ENCODE measurements around the gene OST4. TPM values are rescaled to one million over a fixed set of nuclear protein-coding genes. Genes with fewer than 3 reads are reported as not detected.

The OST4 gene
- polyA plus RNA-seq, 2 of the 4 experiments (the other 2 are of a cell fraction) = 392 to 880 TPM

DNA sequence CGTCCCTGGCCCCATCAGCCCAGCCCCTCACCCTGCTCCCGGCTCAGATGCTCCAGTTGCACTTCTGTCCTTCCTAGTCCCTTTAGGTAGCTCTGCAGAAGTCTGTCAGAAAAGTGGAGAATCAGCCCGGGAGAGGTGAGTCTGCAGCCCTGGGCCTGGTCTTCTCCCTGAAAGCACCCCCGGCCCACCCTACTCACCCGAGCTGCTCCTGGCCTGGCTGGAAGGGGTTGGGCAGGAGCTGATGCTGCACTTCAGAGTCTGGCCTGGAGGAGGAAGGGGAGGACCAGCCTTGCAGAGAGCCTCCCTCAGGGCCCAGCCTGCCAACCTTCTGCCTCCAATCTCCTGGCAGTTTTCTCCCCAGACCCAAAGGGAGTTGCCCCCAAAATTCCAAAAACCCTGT is 30.9 kb upstream of the OST4 start (continued):
- no peak for TF ChIP-seq SMC3 (IDR thresholded peaks at IDR 0.05)

DNA sequence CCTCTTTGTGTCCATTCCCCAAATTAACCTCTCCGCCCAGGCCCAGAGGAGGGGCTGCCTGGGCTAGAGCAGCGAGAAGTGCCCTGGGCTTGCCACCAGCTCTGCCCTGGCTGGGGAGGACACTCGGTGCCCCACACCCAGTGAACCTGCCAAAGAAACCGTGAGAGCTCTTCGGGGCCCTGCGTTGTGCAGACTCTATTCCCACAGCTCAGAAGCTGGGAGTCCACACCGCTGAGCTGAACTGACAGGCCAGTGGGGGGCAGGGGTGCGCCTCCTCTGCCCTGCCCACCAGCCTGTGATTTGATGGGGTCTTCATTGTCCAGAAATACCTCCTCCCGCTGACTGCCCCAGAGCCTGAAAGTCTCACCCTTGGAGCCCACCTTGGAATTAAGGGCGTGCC is 28.6 kb upstream of the OST4 start:
- DNase-seq (ENCODE audit: low read depth in 1 of 2, low spot score in 1 of 2) (no peak), FAIRE-seq (no peak), ATAC-seq (no peak)
- no peaks in the 10 kb centered on the region for H3K9me3 ChIP-seq
- 79% methylated on average over 10 of the region's 10 CpGs for WGBS (ENCODE audit: missing lambda C conversion rate)
- no peak overlapping the region for H3K4me2 ChIP-seq
- H3K4me1 ChIP-seq = peaks cover 6% of the 10 kb centered on the region; the same call in 2 of the 3 replicates
- H3K4me3 ChIP-seq = no peak overlapping the region
- no peak for TF ChIP-seq FOSL2 (IDR thresholded peaks at IDR 0.05)
- TF ChIP-seq FOSL2 (CRISPR knock-in tag; IDR thresholded peaks at IDR 0.05) = no peak
- TF ChIP-seq, protein P1, sequence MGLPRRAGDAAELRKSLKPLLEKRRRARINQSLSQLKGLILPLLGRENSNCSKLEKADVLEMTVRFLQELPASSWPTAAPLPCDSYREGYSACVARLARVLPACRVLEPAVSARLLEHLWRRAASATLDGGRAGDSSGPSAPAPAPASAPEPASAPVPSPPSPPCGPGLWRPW (IDR thresholded peaks at IDR 0.05) = no peak
- TF ChIP-seq FOXS1 (CRISPR knock-in tag; IDR thresholded peaks at IDR 0.05) = no peak
- TF ChIP-seq ESRRA (IDR thresholded peaks at IDR 0.05; ENCODE audit: borderline replicate concordance, low read length) = no peak
- TF ChIP-seq CBX2 (IDR thresholded peaks at IDR 0.05; ENCODE audit: borderline replicate concordance, low read depth) = no peak
- no peak for TF ChIP-seq ZSCAN20 (CRISPR knock-in tag; IDR thresholded peaks at IDR 0.05)
- TF ChIP-seq NR3C1 (IDR thresholded peaks at IDR 0.05) = no peak
- H3K27ac ChIP-seq = no peak overlapping the region
- POLR2A ChIA-PET = interaction anchor here (1.0 kb wide), 1 partner anchor 15 kb away, joined by 4 read pairs; no protein-coding TSS in a partner anchor
- CTCF ChIA-PET = interaction anchor here (1.0 to 12.0 kb wide), 24 partner anchors 8 to 272 kb away, joined by 3 to 197 read pairs (median 6); partner anchors contain the start of genes EMILIN1, KHK, SLC30A3 and TRIM54

DNA sequence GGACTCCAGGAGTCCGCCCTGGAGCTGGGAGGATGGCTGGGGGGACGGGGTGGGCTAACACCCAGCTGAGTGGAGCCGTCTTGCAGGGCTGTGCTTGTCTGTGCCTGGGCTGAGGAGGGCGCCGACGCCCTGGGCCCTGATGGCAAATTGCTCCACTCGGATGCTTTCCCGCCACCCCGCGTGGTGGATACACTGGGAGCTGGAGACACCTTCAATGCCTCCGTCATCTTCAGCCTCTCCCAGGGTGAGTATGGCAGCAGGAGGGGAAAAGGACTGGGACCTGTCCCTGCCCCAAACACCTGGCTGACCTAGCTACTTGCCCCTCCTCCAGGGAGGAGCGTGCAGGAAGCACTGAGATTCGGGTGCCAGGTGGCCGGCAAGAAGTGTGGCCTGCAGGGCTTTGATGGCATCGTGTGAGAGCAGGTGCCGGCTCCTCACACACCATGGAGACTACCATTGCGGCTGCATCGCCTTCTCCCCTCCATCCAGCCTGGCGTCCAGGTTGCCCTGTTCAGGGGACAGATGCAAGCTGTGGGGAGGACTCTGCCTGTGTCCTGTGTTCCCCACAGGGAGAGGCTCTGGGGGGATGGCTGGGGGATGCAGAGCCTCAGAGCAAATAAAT is 28.0 kb upstream of the OST4 start:
- ChIA-PET CTCF (interaction anchor here (0.8 to 12.0 kb wide), 34 partner anchors 9 to 271 kb away, joined by 3 to 197 read pairs (median 4); partner anchors contain the start of genes EMILIN1, KHK, SLC30A3 and TRIM54), POLR2A (interaction anchor here (1.0 kb wide), 2 partner anchors 14 to 92 kb away, joined by 3 to 4 read pairs; no protein-coding TSS in a partner anchor)
- peaks cover 6% of the 10 kb centered on the region; the same call in 2 of the 3 replicates for H3K4me1 ChIP-seq
- FAIRE-seq = no peak
- 88% methylated on average over 19 of the region's 19 CpGs for WGBS (ENCODE audit: missing lambda C conversion rate)
- no peak overlapping the region for H3K27ac ChIP-seq
- no peak overlapping the region for H3K4me2 ChIP-seq
- H3K4me3 ChIP-seq = no peak overlapping the region
- H3K9me3 ChIP-seq = no peaks in the 10 kb centered on the region
- TF ChIP-seq GATA3 (IDR thresholded peaks at IDR 0.05; ENCODE audit: borderline replicate concordance) (no peak), MAFK (IDR thresholded peaks at IDR 0.05; ENCODE audit: partially characterized antibody) (no peak), POLR2AphosphoS2 (conservative IDR thresholded peaks at IDR 0.05; ENCODE audit: low read length) (no peak), EHF (CRISPR knock-in tag; IDR thresholded peaks at IDR 0.05) (no peak), BHLHE40 (IDR thresholded peaks at IDR 0.05; ENCODE audit: low read depth, low read length) (no peak), JUNB (IDR thresholded peaks at IDR 0.05) (no peak), KDM1A (IDR thresholded peaks at IDR 0.05; ENCODE audit: low read depth) (no peak), RARB (CRISPR knock-in tag; IDR thresholded peaks at IDR 0.05) (no peak), FOSL2 (IDR thresholded peaks at IDR 0.05) (no peak), FOSL2 (CRISPR knock-in tag; IDR thresholded peaks at IDR 0.05) (no peak), ESRRA (IDR thresholded peaks at IDR 0.05; ENCODE audit: borderline replicate concordance, low read length) (no peak), ZC3H11A (IDR thresholded peaks at IDR 0.05) (no peak), HOXA7 (CRISPR knock-in tag; IDR thresholded peaks at IDR 0.05) (no peak), JUN (IDR thresholded peaks at IDR 0.05) (no peak)
- TF ChIP-seq, protein P2, sequence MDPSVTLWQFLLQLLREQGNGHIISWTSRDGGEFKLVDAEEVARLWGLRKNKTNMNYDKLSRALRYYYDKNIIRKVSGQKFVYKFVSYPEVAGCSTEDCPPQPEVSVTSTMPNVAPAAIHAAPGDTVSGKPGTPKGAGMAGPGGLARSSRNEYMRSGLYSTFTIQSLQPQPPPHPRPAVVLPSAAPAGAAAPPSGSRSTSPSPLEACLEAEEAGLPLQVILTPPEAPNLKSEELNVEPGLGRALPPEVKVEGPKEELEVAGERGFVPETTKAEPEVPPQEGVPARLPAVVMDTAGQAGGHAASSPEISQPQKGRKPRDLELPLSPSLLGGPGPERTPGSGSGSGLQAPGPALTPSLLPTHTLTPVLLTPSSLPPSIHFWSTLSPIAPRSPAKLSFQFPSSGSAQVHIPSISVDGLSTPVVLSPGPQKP (IDR thresholded peaks at IDR 0.05; ENCODE audit: low read depth, low read length) = no peak
- TF ChIP-seq, protein P3, sequence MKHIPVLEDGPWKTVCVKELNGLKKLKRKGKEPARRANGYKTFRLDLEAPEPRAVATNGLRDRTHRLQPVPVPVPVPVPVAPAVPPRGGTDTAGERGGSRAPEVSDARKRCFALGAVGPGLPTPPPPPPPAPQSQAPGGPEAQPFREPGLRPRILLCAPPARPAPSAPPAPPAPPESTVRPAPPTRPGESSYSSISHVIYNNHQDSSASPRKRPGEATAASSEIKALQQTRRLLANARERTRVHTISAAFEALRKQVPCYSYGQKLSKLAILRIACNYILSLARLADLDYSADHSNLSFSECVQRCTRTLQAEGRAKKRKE (CRISPR knock-in tag; IDR thresholded peaks at IDR 0.05; ENCODE audit: low read depth) = no peak
- TF ChIP-seq, protein P4, sequence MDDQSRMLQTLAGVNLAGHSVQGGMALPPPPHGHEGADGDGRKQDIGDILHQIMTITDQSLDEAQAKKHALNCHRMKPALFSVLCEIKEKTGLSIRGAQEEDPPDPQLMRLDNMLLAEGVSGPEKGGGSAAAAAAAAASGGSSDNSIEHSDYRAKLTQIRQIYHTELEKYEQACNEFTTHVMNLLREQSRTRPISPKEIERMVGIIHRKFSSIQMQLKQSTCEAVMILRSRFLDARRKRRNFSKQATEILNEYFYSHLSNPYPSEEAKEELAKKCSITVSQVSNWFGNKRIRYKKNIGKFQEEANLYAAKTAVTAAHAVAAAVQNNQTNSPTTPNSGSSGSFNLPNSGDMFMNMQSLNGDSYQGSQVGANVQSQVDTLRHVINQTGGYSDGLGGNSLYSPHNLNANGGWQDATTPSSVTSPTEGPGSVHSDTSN (IDR thresholded peaks at IDR 0.05) = no peak
- TF ChIP-seq, protein P5, sequence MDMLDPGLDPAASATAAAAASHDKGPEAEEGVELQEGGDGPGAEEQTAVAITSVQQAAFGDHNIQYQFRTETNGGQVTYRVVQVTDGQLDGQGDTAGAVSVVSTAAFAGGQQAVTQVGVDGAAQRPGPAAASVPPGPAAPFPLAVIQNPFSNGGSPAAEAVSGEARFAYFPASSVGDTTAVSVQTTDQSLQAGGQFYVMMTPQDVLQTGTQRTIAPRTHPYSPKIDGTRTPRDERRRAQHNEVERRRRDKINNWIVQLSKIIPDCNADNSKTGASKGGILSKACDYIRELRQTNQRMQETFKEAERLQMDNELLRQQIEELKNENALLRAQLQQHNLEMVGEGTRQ (IDR thresholded peaks at IDR 0.05) = no peak
- TF ChIP-seq, protein P6, sequence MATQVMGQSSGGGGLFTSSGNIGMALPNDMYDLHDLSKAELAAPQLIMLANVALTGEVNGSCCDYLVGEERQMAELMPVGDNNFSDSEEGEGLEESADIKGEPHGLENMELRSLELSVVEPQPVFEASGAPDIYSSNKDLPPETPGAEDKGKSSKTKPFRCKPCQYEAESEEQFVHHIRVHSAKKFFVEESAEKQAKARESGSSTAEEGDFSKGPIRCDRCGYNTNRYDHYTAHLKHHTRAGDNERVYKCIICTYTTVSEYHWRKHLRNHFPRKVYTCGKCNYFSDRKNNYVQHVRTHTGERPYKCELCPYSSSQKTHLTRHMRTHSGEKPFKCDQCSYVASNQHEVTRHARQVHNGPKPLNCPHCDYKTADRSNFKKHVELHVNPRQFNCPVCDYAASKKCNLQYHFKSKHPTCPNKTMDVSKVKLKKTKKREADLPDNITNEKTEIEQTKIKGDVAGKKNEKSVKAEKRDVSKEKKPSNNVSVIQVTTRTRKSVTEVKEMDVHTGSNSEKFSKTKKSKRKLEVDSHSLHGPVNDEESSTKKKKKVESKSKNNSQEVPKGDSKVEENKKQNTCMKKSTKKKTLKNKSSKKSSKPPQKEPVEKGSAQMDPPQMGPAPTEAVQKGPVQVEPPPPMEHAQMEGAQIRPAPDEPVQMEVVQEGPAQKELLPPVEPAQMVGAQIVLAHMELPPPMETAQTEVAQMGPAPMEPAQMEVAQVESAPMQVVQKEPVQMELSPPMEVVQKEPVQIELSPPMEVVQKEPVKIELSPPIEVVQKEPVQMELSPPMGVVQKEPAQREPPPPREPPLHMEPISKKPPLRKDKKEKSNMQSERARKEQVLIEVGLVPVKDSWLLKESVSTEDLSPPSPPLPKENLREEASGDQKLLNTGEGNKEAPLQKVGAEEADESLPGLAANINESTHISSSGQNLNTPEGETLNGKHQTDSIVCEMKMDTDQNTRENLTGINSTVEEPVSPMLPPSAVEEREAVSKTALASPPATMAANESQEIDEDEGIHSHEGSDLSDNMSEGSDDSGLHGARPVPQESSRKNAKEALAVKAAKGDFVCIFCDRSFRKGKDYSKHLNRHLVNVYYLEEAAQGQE (IDR thresholded peaks at IDR 0.05) = no peak
- no peak for ATAC-seq
- DNase-seq (ENCODE audit: low read depth in 1 of 2, low spot score in 1 of 2) = no peak

Data from A549 (cell line).